Upper lobe of right lung (tissue), 1 donor: ENCODE data around the gene GDF7. TPM values are rescaled to one million over a fixed set of nuclear protein-coding genes. Genes with fewer than 3 reads are reported as not detected.
A peak's percentile ranks its signal among the peaks of the same experiment; 100 is the strongest.

Experiments
- ATAC-seq: fragments of 200-7000 bp; cut with Tn5 transposase; one replicate; pipeline ENCODE4 v1.9.1; 2020; ENCODE audit warnings: mild to moderate bottlenecking, moderate library complexity
- DNase-seq: peaks from one replicate; pipeline ENCODE4 v3.0.0-alpha.2; 2020
- H3K27ac ChIP-seq: fragments of 200-600 bp; one replicate; pipeline ENCODE4 v1.8.0; 2022
- H3K27me3 ChIP-seq: fragments of 200-600 bp; one replicate; pipeline ENCODE4 v1.8.0; 2022; ENCODE audit warnings: mild to moderate bottlenecking
- H3K36me3 ChIP-seq: fragments of 200-600 bp; one replicate; pipeline ENCODE4 v1.8.0; 2022
- H3K4me1 ChIP-seq: fragments of 200-600 bp; one replicate; pipeline ENCODE4 v1.8.0; 2022
- H3K4me3 ChIP-seq: fragments of 200-600 bp; one replicate; pipeline ENCODE4 v1.8.0; 2022; ENCODE audit warnings: mild to moderate bottlenecking
- H3K9me3 ChIP-seq: fragments of 200-600 bp; one replicate; pipeline ENCODE4 v1.8.0; 2022
- intact Hi-C: fragments of 100-400 bp; cut with DNase I; formaldehyde crosslinking; loops from one replicate; pipeline ENCODE4 v1.11.0; 2022
- long read RNA-seq: library from polyadenylated mRNA; unstranded; transcript quantifications from one replicate; pipeline ENCODE4 v2.0.0, GENCODE V29; 2021
- total RNA-seq: library from RNA; stranded (reverse); fragmentation: NEBNext Ultra II Directional; extraction: Animal tissue kit (Norgen Biotek cat#: 25700); gene quantifications from one replicate; pipeline ENCODE4 v1.2.1, GENCODE V29; 2021
- TF ChIP-seq, protein P1 (sequence below): fragments of 200-600 bp; IDR thresholded peaks from one replicate; pipeline ENCODE4 v1.8.0; 2022; ENCODE audit warnings: antibody characterized with exemption
- donor health status: DM: no; HTN: yes; CAD: no; lungs with severe emphysema.

GDF7 gene
- 0.72 TPM for total RNA-seq
- long read RNA-seq, full-length matches to known transcripts, result 1 of 2 reads
- long read RNA-seq, partial matches to known transcripts, result 0 of 2 reads
- long read RNA-seq, other reads (novel, unspliced or antisense), result 1 of 2 reads

GRCh38 chr2:20666304-20667150, at the start of gene GDF7:
Gene GDF7, plus strand, starts transcription at chr2:20667144. Its CDS starts 96 bp downstream, at chr2:20667240.
- Histone ChIP-seq H3K36me3 (no peaks in the 10 kb centered on the region), H3K4me3 (peak within 1 kb of the TSS; percentile 42), H3K4me1 (peaks cover 18% of the 10 kb centered on the region), H3K27me3 (peaks cover 90% of the 10 kb centered on the region), H3K27ac (no peak within 1 kb of the TSS), H3K9me3 (no peaks in the 10 kb centered on the region)
- TF ChIP-seq, protein P1, sequence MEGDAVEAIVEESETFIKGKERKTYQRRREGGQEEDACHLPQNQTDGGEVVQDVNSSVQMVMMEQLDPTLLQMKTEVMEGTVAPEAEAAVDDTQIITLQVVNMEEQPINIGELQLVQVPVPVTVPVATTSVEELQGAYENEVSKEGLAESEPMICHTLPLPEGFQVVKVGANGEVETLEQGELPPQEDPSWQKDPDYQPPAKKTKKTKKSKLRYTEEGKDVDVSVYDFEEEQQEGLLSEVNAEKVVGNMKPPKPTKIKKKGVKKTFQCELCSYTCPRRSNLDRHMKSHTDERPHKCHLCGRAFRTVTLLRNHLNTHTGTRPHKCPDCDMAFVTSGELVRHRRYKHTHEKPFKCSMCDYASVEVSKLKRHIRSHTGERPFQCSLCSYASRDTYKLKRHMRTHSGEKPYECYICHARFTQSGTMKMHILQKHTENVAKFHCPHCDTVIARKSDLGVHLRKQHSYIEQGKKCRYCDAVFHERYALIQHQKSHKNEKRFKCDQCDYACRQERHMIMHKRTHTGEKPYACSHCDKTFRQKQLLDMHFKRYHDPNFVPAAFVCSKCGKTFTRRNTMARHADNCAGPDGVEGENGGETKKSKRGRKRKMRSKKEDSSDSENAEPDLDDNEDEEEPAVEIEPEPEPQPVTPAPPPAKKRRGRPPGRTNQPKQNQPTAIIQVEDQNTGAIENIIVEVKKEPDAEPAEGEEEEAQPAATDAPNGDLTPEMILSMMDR, result peak; percentile 17
- intact Hi-C loops, result no loop called here
- DNase-seq (peak; percentile 65), ATAC-seq (no peak)

GRCh38 chr2:20617892-20618467, 49.0 kb upstream of the GDF7 start:
- Histone ChIP-seq H3K4me1 (peaks cover 69% of the 10 kb centered on the region), H3K27ac (peak overlapping the region; percentile 95), H3K27me3 (no peaks in the 10 kb centered on the region), H3K9me3 (no peaks in the 10 kb centered on the region), H3K36me3 (peaks cover 36% of the 10 kb centered on the region), H3K4me3 (no peak overlapping the region)
- TF ChIP-seq, protein P1, result peak; percentile 64
- DNase-seq, result peak; percentile 96
- peak; percentile 88 for ATAC-seq
- intact Hi-C loops, result no loop called here

- H3K27ac ChIP-seq, result peak overlapping the region; percentile 95
- no peaks in the 10 kb centered on the region for H3K27me3 ChIP-seq
- no peaks in the 10 kb centered on the region for H3K9me3 ChIP-seq
- peaks cover 41% of the 10 kb centered on the region for H3K36me3 ChIP-seq
- H3K4me3 ChIP-seq, result no peak overlapping the region
- peak; percentile 50 for ATAC-seq
- DNase-seq, result peak; percentile 79
- TF ChIP-seq, protein P1, result no peak
- H3K4me1 ChIP-seq, result peaks cover 66% of the 10 kb centered on the region
- intact Hi-C loops, result no loop called here
These were observed 48.5 kb upstream of the GDF7 start for GRCh38 chr2:20618468-20618885.

DNA sequence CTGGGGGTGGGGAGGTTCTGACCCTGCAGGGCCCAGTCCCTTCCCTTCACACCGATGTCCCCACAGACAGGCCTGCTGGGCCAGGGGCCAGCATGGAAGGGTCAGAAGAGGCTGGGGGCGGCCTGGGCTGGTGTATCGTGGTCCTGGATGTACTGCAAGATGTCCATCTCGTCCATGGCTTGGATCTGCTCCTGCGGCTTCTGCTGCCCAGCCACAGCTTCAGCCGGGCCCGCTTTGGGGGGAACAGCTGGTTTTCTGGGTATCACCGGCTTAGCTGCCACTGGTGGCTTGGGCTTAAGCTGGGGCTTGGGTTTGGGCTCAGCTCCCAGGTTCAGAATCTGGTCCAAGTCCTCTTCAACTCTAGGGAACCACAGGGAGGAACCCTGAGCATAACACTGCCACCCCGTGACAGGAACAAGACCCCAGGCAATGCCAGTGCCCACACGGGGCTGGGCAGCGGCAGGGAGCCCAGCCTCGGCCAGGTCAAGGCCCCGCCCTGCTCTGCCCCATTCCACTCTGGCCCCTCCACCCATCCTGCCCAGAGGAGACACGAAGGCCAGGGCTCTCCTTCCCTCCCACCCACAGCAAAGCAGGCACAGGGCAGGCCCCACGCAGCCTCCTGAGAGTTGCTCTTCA, 47.9 kb upstream of the GDF7 start:
- intact Hi-C loops, result no loop called here
- H3K9me3 ChIP-seq, result no peaks in the 10 kb centered on the region
- peak; percentile 62 for DNase-seq
- peak overlapping the region; percentile 95 for H3K27ac ChIP-seq
- peaks cover 60% of the 10 kb centered on the region for H3K4me1 ChIP-seq
- ATAC-seq, result no peak
- H3K4me3 ChIP-seq, result no peak overlapping the region
- TF ChIP-seq, protein P1, result no peak
- peaks cover 46% of the 10 kb centered on the region for H3K36me3 ChIP-seq
- no peaks in the 10 kb centered on the region for H3K27me3 ChIP-seq

- TF ChIP-seq, protein P1, result no peak
- Histone ChIP-seq H3K4me3 (no peak overlapping the region), H3K27ac (peak overlapping the region; percentile 95), H3K36me3 (peaks cover 52% of the 10 kb centered on the region), H3K27me3 (no peaks in the 10 kb centered on the region), H3K4me1 (peaks cover 54% of the 10 kb centered on the region), H3K9me3 (no peaks in the 10 kb centered on the region)
- intact Hi-C loops, result no loop called here
- peak; percentile 49 for DNase-seq
- ATAC-seq, result no peak
These were observed 47.3 kb upstream of the GDF7 start for GRCh38 chr2:20619624-20620024.
